Activated CD8-positive, alpha-beta memory T cell treated with anti-CD3 and anti-CD28 coated beads, Interleukin-2, amount 50 U/mL, for 4 hours (primary cell): ENCODE data around the gene CNTD1.
A peak's percentile ranks its signal among the peaks of the same experiment; 100 is the strongest.

Source experiments
- DNase-seq: peaks from one replicate; pipeline ENCODE4 v3.0.0-alpha.2; 2020

CNTD1 gene

GRCh38 chr17:42809250-42809649 lies 10.6 kb downstream of the CNTD1 start:
- DNase-seq: no peak

GRCh38 chr17:42814633-42815399 lies 16.2 kb downstream of the CNTD1 start:
- DNase-seq: no peak

GRCh38 chr17:42817866-42818265 lies 19.2 kb downstream of the CNTD1 start:
- no peak for DNase-seq

- DNase-seq: no peak
Observed at GRCh38 chr17:42818379-42818778, 19.7 kb downstream of the CNTD1 start.

- peak; percentile 63 for DNase-seq
Observed at GRCh38 chr17:42819939-42820535, 21.4 kb downstream of the CNTD1 start.

- DNase-seq: no peak
Observed at GRCh38 chr17:42821176-42821575, 22.5 kb downstream of the CNTD1 start.

- no peak for DNase-seq
Observed at GRCh38 chr17:42827472-42827871, 28.8 kb downstream of the CNTD1 start.

- no peak for DNase-seq
Observed at GRCh38 chr17:42830971-42831370, 32.3 kb downstream of the CNTD1 start.

GRCh38 chr17:42832213-42832933 lies 33.7 kb downstream of the CNTD1 start:
- no peak for DNase-seq

- DNase-seq: peak; percentile 91
Observed at GRCh38 chr17:42832934-42833766, 34.5 kb downstream of the CNTD1 start, which contains the start of gene PSME3. Gene PSME3, plus strand, starts transcription at chr17:42833397. Its CDS starts 235 bp downstream, at chr17:42833632.

- no peak for DNase-seq
Observed at GRCh38 chr17:42833767-42834422, 35.2 kb downstream of the CNTD1 start.

GRCh38 chr17:42835732-42836131 lies 37.1 kb downstream of the CNTD1 start:
- DNase-seq: no peak

GRCh38 chr17:42841975-42842685 lies 43.5 kb downstream of the CNTD1 start:
- DNase-seq: no peak

GRCh38 chr17:42843358-42843934 lies 44.8 kb downstream of the CNTD1 start:
- DNase-seq: no peak

GRCh38 chr17:42844271-42844670 lies 45.6 kb downstream of the CNTD1 start, which contains the start of gene AOC2:
Gene AOC2, plus strand, starts transcription at chr17:42844580. Its CDS starts 47 bp downstream, at chr17:42844627.
- DNase-seq: no peak

GRCh38 chr17:42844761-42845555 lies 46.3 kb downstream of the CNTD1 start:
- no peak for DNase-seq

- DNase-seq: no peak
Observed at GRCh38 chr17:42845556-42845917, 46.9 kb downstream of the CNTD1 start.

- DNase-seq: no peak
Observed at GRCh38 chr17:42845918-42846593, 47.4 kb downstream of the CNTD1 start.

GRCh38 chr17:42846594-42847280 lies 48.1 kb downstream of the CNTD1 start:
- DNase-seq: no peak
